Activated CD4-positive, alpha-beta T cell treated with anti-CD3 and anti-CD28 coated beads, Interleukin-2, amount 50 U/mL, for 16 hours (primary cell): ENCODE data around the gene GALNT17.

Experiments
- DNase-seq: peaks from one replicate; pipeline ENCODE4 v3.0.0-alpha.2; 2020

Gene GALNT17

GRCh38 chr7:71466448-71467145 lies 334.7 kb downstream of the GALNT17 start:
- no peak for DNase-seq

GRCh38 chr7:71470326-71470725 lies 338.4 kb downstream of the GALNT17 start:
- DNase-seq = no peak

GRCh38 chr7:71470830-71471229 lies 338.9 kb downstream of the GALNT17 start:
- no peak for DNase-seq

GRCh38 chr7:71472962-71473361 lies 341.0 kb downstream of the GALNT17 start:
- no peak for DNase-seq

GRCh38 chr7:71473366-71473967 lies 341.5 kb downstream of the GALNT17 start:
- DNase-seq = no peak

GRCh38 chr7:71477441-71477840 lies 345.5 kb downstream of the GALNT17 start:
- no peak for DNase-seq

GRCh38 chr7:71479231-71479630 lies 347.3 kb downstream of the GALNT17 start:
- no peak for DNase-seq

GRCh38 chr7:71480791-71481190 lies 348.8 kb downstream of the GALNT17 start:
- DNase-seq = no peak

- no peak for DNase-seq
These were observed 350.3 kb downstream of the GALNT17 start for GRCh38 chr7:71482284-71482683.

GRCh38 chr7:71484380-71484779 lies 352.4 kb downstream of the GALNT17 start:
- DNase-seq = no peak

GRCh38 chr7:71485586-71485985 lies 353.6 kb downstream of the GALNT17 start:
- DNase-seq = no peak

GRCh38 chr7:71486414-71486813 lies 354.5 kb downstream of the GALNT17 start:
- no peak for DNase-seq

GRCh38 chr7:71486856-71487628 lies 355.1 kb downstream of the GALNT17 start:
- no peak for DNase-seq

GRCh38 chr7:71488308-71488707 lies 356.4 kb downstream of the GALNT17 start:
- DNase-seq = no peak

GRCh38 chr7:71491336-71491735 lies 359.4 kb downstream of the GALNT17 start:
- DNase-seq = no peak

- DNase-seq = no peak
These were observed 363.9 kb downstream of the GALNT17 start for GRCh38 chr7:71495828-71496227.

GRCh38 chr7:71497256-71497946 lies 365.5 kb downstream of the GALNT17 start:
- no peak for DNase-seq

- DNase-seq = no peak
These were observed 366.4 kb downstream of the GALNT17 start for GRCh38 chr7:71498381-71498780.

GRCh38 chr7:71504697-71505441 lies 372.9 kb downstream of the GALNT17 start:
- DNase-seq = no peak

- DNase-seq = no peak
These were observed 374.9 kb downstream of the GALNT17 start for GRCh38 chr7:71506822-71507221.

GRCh38 chr7:71507680-71508602 lies 376.0 kb downstream of the GALNT17 start:
- no peak for DNase-seq

GRCh38 chr7:71509381-71509780 lies 377.4 kb downstream of the GALNT17 start:
- no peak for DNase-seq
